ENCODE measurements around the gene HEXIM1. TPM values are rescaled to one million over a fixed set of nuclear protein-coding genes. Genes with fewer than 3 reads are reported as not detected.
A peak's percentile ranks its signal among the peaks of the same experiment; 100 is the strongest.

HEXIM1 gene
- total RNA-seq, 1 experiment from 2014 or later, result 29.6 TPM

DNA sequence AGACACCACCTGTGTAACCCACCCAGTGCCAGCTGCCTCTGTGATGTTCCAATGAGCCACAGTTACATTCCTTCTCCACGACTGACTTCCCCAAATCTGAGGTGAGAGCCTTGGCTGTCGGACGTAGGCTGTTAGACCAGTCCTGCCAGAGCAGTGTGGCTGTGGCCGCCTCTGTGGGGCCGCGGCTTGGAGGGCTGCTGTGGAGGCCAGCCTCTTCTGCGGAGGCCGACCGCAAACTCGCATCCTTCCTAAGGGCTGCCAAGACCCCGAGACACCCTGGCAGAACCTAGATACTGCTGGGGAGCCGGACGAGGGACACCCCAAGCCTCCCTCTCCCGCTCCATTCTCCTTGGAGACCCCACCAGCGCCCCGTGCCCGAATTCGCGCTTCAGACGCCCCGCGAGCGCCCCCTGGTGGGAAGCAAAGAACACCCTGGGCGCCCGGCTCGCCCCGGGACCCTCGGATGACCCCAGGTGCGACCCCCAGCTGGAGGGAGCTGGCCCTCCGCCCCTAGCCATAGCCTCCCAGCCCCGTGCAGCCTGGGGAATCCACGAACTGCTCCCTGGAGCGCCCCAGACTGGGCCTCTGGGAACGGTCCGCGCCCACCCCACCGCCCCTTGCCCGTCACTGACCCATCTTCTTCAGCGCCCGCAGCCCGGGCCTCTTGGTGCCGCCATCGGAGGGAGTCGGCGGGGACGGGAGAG lies 16.5 kb upstream of the HEXIM1 start (continued):
- no peak for TF ChIP-seq SMAD3 (CRISPR knock-in tag; IDR thresholded peaks at IDR 0.05; ENCODE audit: borderline replicate concordance)
- TF ChIP-seq, protein P1, sequence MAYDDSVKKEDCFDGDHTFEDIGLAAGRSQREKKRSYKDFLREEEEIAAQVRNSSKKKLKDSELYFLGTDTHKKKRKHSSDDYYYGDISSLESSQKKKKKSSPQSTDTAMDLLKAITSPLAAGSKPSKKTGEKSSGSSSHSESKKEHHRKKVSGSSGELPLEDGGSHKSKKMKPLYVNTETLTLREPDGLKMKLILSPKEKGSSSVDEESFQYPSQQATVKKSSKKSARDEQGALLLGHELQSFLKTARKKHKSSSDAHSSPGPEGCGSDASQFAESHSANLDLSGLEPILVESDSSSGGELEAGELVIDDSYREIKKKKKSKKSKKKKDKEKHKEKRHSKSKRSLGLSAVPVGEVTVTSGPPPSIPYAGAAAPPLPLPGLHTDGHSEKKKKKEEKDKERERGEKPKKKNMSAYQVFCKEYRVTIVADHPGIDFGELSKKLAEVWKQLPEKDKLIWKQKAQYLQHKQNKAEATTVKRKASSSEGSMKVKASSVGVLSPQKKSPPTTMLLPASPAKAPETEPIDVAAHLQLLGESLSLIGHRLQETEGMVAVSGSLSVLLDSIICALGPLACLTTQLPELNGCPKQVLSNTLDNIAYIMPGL (CRISPR knock-in tag; IDR thresholded peaks at IDR 0.05), result peak; percentile 89
- no peak for TF ChIP-seq CBFB (CRISPR knock-in tag; IDR thresholded peaks at IDR 0.05; ENCODE audit: low read depth)
- TF ChIP-seq ZBTB21 (CRISPR knock-in tag; IDR thresholded peaks at IDR 0.05; ENCODE audit: borderline replicate concordance), result no peak
- TF ChIP-seq HMGA2 (CRISPR knock-in tag; IDR thresholded peaks at IDR 0.05), result no peak
- TF ChIP-seq, protein P2, sequence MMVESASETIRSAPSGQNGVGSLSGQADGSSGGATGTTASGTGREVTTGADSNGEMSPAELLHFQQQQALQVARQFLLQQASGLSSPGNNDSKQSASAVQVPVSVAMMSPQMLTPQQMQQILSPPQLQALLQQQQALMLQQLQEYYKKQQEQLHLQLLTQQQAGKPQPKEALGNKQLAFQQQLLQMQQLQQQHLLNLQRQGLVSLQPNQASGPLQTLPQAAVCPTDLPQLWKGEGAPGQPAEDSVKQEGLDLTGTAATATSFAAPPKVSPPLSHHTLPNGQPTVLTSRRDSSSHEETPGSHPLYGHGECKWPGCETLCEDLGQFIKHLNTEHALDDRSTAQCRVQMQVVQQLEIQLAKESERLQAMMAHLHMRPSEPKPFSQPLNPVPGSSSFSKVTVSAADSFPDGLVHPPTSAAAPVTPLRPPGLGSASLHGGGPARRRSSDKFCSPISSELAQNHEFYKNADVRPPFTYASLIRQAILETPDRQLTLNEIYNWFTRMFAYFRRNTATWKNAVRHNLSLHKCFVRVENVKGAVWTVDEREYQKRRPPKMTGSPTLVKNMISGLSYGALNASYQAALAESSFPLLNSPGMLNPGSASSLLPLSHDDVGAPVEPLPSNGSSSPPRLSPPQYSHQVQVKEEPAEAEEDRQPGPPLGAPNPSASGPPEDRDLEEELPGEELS (CRISPR knock-in tag; IDR thresholded peaks at IDR 0.05), result no peak
- TF ChIP-seq ZNF232 (CRISPR knock-in tag; IDR thresholded peaks at IDR 0.05), result no peak
- no peak for TF ChIP-seq ZNF219 (CRISPR knock-in tag; IDR thresholded peaks at IDR 0.05; ENCODE audit: borderline replicate concordance)
- peak; percentile 77; the same call in 1 of the 2 replicates for TF ChIP-seq ZNF121 (CRISPR knock-in tag; IDR thresholded peaks at IDR 0.05)
- TF ChIP-seq, protein P3, sequence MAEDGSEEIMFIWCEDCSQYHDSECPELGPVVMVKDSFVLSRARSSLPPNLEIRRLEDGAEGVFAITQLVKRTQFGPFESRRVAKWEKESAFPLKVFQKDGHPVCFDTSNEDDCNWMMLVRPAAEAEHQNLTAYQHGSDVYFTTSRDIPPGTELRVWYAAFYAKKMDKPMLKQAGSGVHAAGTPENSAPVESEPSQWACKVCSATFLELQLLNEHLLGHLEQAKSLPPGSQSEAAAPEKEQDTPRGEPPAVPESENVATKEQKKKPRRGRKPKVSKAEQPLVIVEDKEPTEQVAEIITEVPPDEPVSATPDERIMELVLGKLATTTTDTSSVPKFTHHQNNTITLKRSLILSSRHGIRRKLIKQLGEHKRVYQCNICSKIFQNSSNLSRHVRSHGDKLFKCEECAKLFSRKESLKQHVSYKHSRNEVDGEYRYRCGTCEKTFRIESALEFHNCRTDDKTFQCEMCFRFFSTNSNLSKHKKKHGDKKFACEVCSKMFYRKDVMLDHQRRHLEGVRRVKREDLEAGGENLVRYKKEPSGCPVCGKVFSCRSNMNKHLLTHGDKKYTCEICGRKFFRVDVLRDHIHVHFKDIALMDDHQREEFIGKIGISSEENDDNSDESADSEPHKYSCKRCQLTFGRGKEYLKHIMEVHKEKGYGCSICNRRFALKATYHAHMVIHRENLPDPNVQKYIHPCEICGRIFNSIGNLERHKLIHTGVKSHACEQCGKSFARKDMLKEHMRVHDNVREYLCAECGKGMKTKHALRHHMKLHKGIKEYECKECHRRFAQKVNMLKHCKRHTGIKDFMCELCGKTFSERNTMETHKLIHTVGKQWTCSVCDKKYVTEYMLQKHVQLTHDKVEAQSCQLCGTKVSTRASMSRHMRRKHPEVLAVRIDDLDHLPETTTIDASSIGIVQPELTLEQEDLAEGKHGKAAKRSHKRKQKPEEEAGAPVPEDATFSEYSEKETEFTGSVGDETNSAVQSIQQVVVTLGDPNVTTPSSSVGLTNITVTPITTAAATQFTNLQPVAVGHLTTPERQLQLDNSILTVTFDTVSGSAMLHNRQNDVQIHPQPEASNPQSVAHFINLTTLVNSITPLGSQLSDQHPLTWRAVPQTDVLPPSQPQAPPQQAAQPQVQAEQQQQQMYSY (CRISPR knock-in tag; IDR thresholded peaks at IDR 0.05), result no peak
- TF ChIP-seq OVOL2 (CRISPR knock-in tag; IDR thresholded peaks at IDR 0.05; ENCODE audit: borderline replicate concordance), result no peak
- TF ChIP-seq CREB1 (CRISPR knock-in tag; IDR thresholded peaks at IDR 0.05), result no peak
- no peak for TF ChIP-seq NR3C1 (CRISPR knock-in tag; conservative IDR thresholded peaks at IDR 0.05; ENCODE audit: low read depth)
- TF ChIP-seq SOX15 (CRISPR knock-in tag; IDR thresholded peaks at IDR 0.05), result no peak
- TF ChIP-seq, protein P4, sequence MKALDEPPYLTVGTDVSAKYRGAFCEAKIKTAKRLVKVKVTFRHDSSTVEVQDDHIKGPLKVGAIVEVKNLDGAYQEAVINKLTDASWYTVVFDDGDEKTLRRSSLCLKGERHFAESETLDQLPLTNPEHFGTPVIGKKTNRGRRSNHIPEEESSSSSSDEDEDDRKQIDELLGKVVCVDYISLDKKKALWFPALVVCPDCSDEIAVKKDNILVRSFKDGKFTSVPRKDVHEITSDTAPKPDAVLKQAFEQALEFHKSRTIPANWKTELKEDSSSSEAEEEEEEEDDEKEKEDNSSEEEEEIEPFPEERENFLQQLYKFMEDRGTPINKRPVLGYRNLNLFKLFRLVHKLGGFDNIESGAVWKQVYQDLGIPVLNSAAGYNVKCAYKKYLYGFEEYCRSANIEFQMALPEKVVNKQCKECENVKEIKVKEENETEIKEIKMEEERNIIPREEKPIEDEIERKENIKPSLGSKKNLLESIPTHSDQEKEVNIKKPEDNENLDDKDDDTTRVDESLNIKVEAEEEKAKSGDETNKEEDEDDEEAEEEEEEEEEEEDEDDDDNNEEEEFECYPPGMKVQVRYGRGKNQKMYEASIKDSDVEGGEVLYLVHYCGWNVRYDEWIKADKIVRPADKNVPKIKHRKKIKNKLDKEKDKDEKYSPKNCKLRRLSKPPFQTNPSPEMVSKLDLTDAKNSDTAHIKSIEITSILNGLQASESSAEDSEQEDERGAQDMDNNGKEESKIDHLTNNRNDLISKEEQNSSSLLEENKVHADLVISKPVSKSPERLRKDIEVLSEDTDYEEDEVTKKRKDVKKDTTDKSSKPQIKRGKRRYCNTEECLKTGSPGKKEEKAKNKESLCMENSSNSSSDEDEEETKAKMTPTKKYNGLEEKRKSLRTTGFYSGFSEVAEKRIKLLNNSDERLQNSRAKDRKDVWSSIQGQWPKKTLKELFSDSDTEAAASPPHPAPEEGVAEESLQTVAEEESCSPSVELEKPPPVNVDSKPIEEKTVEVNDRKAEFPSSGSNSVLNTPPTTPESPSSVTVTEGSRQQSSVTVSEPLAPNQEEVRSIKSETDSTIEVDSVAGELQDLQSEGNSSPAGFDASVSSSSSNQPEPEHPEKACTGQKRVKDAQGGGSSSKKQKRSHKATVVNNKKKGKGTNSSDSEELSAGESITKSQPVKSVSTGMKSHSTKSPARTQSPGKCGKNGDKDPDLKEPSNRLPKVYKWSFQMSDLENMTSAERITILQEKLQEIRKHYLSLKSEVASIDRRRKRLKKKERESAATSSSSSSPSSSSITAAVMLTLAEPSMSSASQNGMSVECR (CRISPR knock-in tag; IDR thresholded peaks at IDR 0.05; ENCODE audit: borderline replicate concordance), result no peak
- TF ChIP-seq, protein P5, sequence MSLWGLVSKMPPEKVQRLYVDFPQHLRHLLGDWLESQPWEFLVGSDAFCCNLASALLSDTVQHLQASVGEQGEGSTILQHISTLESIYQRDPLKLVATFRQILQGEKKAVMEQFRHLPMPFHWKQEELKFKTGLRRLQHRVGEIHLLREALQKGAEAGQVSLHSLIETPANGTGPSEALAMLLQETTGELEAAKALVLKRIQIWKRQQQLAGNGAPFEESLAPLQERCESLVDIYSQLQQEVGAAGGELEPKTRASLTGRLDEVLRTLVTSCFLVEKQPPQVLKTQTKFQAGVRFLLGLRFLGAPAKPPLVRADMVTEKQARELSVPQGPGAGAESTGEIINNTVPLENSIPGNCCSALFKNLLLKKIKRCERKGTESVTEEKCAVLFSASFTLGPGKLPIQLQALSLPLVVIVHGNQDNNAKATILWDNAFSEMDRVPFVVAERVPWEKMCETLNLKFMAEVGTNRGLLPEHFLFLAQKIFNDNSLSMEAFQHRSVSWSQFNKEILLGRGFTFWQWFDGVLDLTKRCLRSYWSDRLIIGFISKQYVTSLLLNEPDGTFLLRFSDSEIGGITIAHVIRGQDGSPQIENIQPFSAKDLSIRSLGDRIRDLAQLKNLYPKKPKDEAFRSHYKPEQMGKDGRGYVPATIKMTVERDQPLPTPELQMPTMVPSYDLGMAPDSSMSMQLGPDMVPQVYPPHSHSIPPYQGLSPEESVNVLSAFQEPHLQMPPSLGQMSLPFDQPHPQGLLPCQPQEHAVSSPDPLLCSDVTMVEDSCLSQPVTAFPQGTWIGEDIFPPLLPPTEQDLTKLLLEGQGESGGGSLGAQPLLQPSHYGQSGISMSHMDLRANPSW (CRISPR knock-in tag; conservative IDR thresholded peaks at IDR 0.05; ENCODE audit: low read depth), result no peak
- TF ChIP-seq PRRX2 (CRISPR knock-in tag; IDR thresholded peaks at IDR 0.05), result no peak
- TF ChIP-seq ZNF263 (CRISPR knock-in tag; IDR thresholded peaks at IDR 0.05; ENCODE audit: low read depth), result peak; percentile 29
- TF ChIP-seq, protein P6, sequence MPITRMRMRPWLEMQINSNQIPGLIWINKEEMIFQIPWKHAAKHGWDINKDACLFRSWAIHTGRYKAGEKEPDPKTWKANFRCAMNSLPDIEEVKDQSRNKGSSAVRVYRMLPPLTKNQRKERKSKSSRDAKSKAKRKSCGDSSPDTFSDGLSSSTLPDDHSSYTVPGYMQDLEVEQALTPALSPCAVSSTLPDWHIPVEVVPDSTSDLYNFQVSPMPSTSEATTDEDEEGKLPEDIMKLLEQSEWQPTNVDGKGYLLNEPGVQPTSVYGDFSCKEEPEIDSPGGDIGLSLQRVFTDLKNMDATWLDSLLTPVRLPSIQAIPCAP (CRISPR knock-in tag; IDR thresholded peaks at IDR 0.05), result no peak
- TF ChIP-seq, protein P7, sequence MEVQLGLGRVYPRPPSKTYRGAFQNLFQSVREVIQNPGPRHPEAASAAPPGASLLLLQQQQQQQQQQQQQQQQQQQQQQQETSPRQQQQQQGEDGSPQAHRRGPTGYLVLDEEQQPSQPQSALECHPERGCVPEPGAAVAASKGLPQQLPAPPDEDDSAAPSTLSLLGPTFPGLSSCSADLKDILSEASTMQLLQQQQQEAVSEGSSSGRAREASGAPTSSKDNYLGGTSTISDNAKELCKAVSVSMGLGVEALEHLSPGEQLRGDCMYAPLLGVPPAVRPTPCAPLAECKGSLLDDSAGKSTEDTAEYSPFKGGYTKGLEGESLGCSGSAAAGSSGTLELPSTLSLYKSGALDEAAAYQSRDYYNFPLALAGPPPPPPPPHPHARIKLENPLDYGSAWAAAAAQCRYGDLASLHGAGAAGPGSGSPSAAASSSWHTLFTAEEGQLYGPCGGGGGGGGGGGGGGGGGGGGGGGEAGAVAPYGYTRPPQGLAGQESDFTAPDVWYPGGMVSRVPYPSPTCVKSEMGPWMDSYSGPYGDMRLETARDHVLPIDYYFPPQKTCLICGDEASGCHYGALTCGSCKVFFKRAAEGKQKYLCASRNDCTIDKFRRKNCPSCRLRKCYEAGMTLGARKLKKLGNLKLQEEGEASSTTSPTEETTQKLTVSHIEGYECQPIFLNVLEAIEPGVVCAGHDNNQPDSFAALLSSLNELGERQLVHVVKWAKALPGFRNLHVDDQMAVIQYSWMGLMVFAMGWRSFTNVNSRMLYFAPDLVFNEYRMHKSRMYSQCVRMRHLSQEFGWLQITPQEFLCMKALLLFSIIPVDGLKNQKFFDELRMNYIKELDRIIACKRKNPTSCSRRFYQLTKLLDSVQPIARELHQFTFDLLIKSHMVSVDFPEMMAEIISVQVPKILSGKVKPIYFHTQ (CRISPR knock-in tag; IDR thresholded peaks at IDR 0.05), result no peak
